Common myeloid progenitor, CD34-positive (primary cell): ENCODE measurements around the gene TBC1D1.
A peak's percentile ranks its signal among the peaks of the same experiment; 100 is the strongest.

Experiments
- CTCF ChIA-PET: fragments of 350-600 bp; sonication (Branson Sonifier 250); formaldehyde crosslinking; loops from one replicate; lab custom pipeline; 2021; ENCODE audit warnings: antibody characterized with exemption; lab: Charles Lee
- POLR2A ChIA-PET: fragments of 350-600 bp; sonication (Branson Sonifier 250); formaldehyde crosslinking; loops from one replicate; lab custom pipeline; 2021; ENCODE audit warnings: antibody characterized with exemption; lab: Charles Lee
- DNase-seq, 3 donors: peaks; one replicate each; pipeline versions ENCODE4 v3.0.0 to v3.0.0-alpha.2; 2013
- H3K27ac ChIP-seq, 2 experiments: 1 replicate in 1 of 2; 2 replicates in 1 of 2; pipeline ENCODE4 v1.7.0; 2013; ENCODE audit warnings: inconsistent platforms in 2 of 2, low read length in 2 of 2, mild to moderate bottlenecking in 2 of 2, low read depth in 1 of 2, moderate library complexity in 1 of 2; ENCODE audit not compliant: severe bottlenecking in 2 of 2, insufficient read depth in 1 of 2, poor library complexity in 1 of 2
- H3K27me3 ChIP-seq, 5 experiments: replicated peaks in 2 of 5; 1 replicate in 3 of 5; 2 replicates in 2 of 5; pipeline versions ENCODE4 v1.6.1 to v1.7.0; 2013; ENCODE audit warnings: low read length in 4 of 5, mild to moderate bottlenecking in 2 of 5, moderate library complexity in 2 of 5, inconsistent platforms in 1 of 5; ENCODE audit not compliant: insufficient read depth in 5 of 5, control insufficient read depth in 4 of 5
- H3K36me3 ChIP-seq, 4 experiments: 1 replicate in 2 of 4; 2 replicates in 2 of 4; pipeline versions ENCODE4 v1.6.1 to v1.7.0; 2013; ENCODE audit warnings: low read length in 3 of 4, control low read depth in 1 of 4, mild to moderate bottlenecking in 1 of 4; ENCODE audit not compliant: control insufficient read depth in 4 of 4, insufficient read depth in 4 of 4
- H3K4me1 ChIP-seq, 4 experiments: 1 replicate in 3 of 4; 2 replicates in 1 of 4; pipeline versions ENCODE4 v1.6.1 to v1.7.1; 2013; ENCODE audit warnings: low read length in 3 of 4, mild to moderate bottlenecking in 3 of 4, control low read depth in 1 of 4, inconsistent platforms in 1 of 4, moderate library complexity in 1 of 4; ENCODE audit not compliant: control insufficient read depth in 4 of 4, insufficient read depth in 4 of 4; ENCODE audit errors: control extremely low read depth in 1 of 4
- H3K4me3 ChIP-seq, 7 experiments: 1 replicate in 4 of 7; 2 replicates in 3 of 7; pipeline versions ENCODE4 v1.5.1 to v1.7.0; 2013; ENCODE audit warnings: mild to moderate bottlenecking in 7 of 7, low read length in 6 of 7, moderate library complexity in 6 of 7, inconsistent platforms in 2 of 7, low read depth in 2 of 7, control low read depth in 1 of 7; ENCODE audit not compliant: insufficient read depth in 4 of 7, control insufficient read depth in 1 of 7; ENCODE audit errors: extremely low read depth in 1 of 7
- H3K9me3 ChIP-seq, 5 experiments: 1 replicate in 4 of 5; 2 replicates in 1 of 5; pipeline versions ENCODE4 v1.6.1 to v1.7.1; 2013; ENCODE audit warnings: low read length in 4 of 5, mild to moderate bottlenecking in 2 of 5, inconsistent platforms in 1 of 5, low read depth in 1 of 5, moderate library complexity in 1 of 5; ENCODE audit not compliant: control insufficient read depth in 4 of 5, insufficient read depth in 2 of 5; ENCODE audit errors: control extremely low read depth in 1 of 5
- WGBS: methylation state at CpG from one replicate; pipeline ENCODE4 v1.1.5; 2013; ENCODE audit not compliant: insufficient coverage; 5-methylcytosine and 5-hydroxymethylcytosine counted together

Gene TBC1D1

GRCh38 chr4:38062088-38062775 lies 171.3 kb downstream of the TBC1D1 start:
- H3K4me3 ChIP-seq, result peak overlapping the region in 5 of 7 experiments; percentile 15 to 75 (median 47)
- H3K27ac ChIP-seq, result no peak overlapping the region
- 7% methylated on average over 4 of the region's 11 CpGs for WGBS
- POLR2A ChIA-PET, result no interaction called here
- H3K36me3 ChIP-seq, result peaks cover 10 to 33% (median 14%) of the 10 kb centered on the region in 4 experiments
- DNase-seq, result peak; percentile 67 to 78 (median 71)
- H3K27me3 ChIP-seq, result no peaks in the 10 kb centered on the region
- CTCF ChIA-PET, result interaction anchor here (0.6 to 8.0 kb wide), 13 partner anchors 11 to 673 kb away, joined by 3 to 47 read pairs (median 4); no protein-coding TSS in a partner anchor
- H3K4me1 ChIP-seq, result peaks cover 0 to 4% (median 0%) of the 10 kb centered on the region in 4 experiments
- no peaks in the 10 kb centered on the region for H3K9me3 ChIP-seq

GRCh38 chr4:38062776-38063097 lies 171.9 kb downstream of the TBC1D1 start:
- ChIA-PET CTCF (interaction anchor here (0.6 to 8.0 kb wide), 14 partner anchors 11 to 672 kb away, joined by 3 to 47 read pairs (median 4); no protein-coding TSS in a partner anchor), POLR2A (interaction anchor here (0.5 kb wide), 1 partner anchor 248 kb away, joined by 4 read pairs; no protein-coding TSS in a partner anchor)
- Histone ChIP-seq H3K36me3 (peaks cover 10 to 33% (median 13%) of the 10 kb centered on the region in 4 experiments), H3K4me3 (peak overlapping the region in 1 of 7 experiments; percentile 75), H3K4me1 (peaks cover 0 to 4% (median under 1%) of the 10 kb centered on the region in 4 experiments), H3K27me3 (no peaks in the 10 kb centered on the region), H3K9me3 (no peaks in the 10 kb centered on the region), H3K27ac (no peak overlapping the region)
- no peak for DNase-seq
- 93% methylated on average over 3 of the region's 4 CpGs for WGBS

- H3K36me3 ChIP-seq, result peaks cover 5 to 26% (median 13%) of the 10 kb centered on the region in 4 experiments
- DNase-seq, result no peak
- no peak overlapping the region for H3K27ac ChIP-seq
- no peak overlapping the region for H3K4me3 ChIP-seq
- CTCF ChIA-PET, result interaction anchor here (1.4 to 8.0 kb wide), 3 partner anchors 112 to 717 kb away, joined by 4 to 47 read pairs (median 5); partner anchors contain the start of gene TLR10
- H3K9me3 ChIP-seq, result no peaks in the 10 kb centered on the region
- H3K4me1 ChIP-seq, result peaks cover 8 to 21% (median 12%) of the 10 kb centered on the region in 4 experiments
- POLR2A ChIA-PET, result no interaction called here
- WGBS, result 95% methylated on average over 4 of the region's 5 CpGs
- H3K27me3 ChIP-seq, result no peaks in the 10 kb centered on the region
Measured at GRCh38 chr4:38065176-38065575, 174.3 kb downstream of the TBC1D1 start.

GRCh38 chr4:38065900-38066299 lies 175.0 kb downstream of the TBC1D1 start:
- ChIA-PET POLR2A (no interaction called here), CTCF (interaction anchor here (1.2 to 8.0 kb wide), 4 partner anchors 10 to 664 kb away, joined by 4 to 47 read pairs (median 6); no protein-coding TSS in a partner anchor)
- Histone ChIP-seq H3K36me3 (peaks cover 3 to 27% (median 7%) of the 10 kb centered on the region in 4 experiments), H3K27ac (no peak overlapping the region), H3K9me3 (no peaks in the 10 kb centered on the region), H3K27me3 (no peaks in the 10 kb centered on the region), H3K4me1 (peaks cover 8 to 21% (median 12%) of the 10 kb centered on the region in 4 experiments), H3K4me3 (no peak overlapping the region)
- DNase-seq, result no peak
- WGBS, result 98% methylated on average over 4 of the region's 5 CpGs

GRCh38 chr4:38067499-38067898 lies 176.6 kb downstream of the TBC1D1 start:
- Histone ChIP-seq H3K9me3 (no peaks in the 10 kb centered on the region), H3K4me1 (peaks cover 8 to 24% (median 17%) of the 10 kb centered on the region in 4 experiments), H3K27me3 (no peaks in the 10 kb centered on the region), H3K4me3 (no peak overlapping the region), H3K27ac (no peak overlapping the region), H3K36me3 (peaks cover 3 to 27% (median 7%) of the 10 kb centered on the region in 4 experiments)
- POLR2A ChIA-PET, result no interaction called here
- no peak for DNase-seq
- 82% methylated on average over 7 of the region's 7 CpGs for WGBS
- CTCF ChIA-PET, result interaction anchor here (1.0 to 8.0 kb wide), 7 partner anchors 28 to 662 kb away, joined by 3 to 61 read pairs (median 16); no protein-coding TSS in a partner anchor

GRCh38 chr4:38068107-38068506 lies 177.2 kb downstream of the TBC1D1 start:
- Histone ChIP-seq H3K4me3 (no peak overlapping the region), H3K36me3 (peaks cover 1 to 27% (median 6%) of the 10 kb centered on the region in 4 experiments), H3K27ac (no peak overlapping the region), H3K27me3 (no peaks in the 10 kb centered on the region), H3K4me1 (peaks cover 8 to 24% (median 16%) of the 10 kb centered on the region in 4 experiments), H3K9me3 (no peaks in the 10 kb centered on the region)
- ChIA-PET POLR2A (no interaction called here), CTCF (interaction anchor here (1.0 to 5.0 kb wide), 16 partner anchors 8 to 675 kb away, joined by 3 to 61 read pairs (median 7); no protein-coding TSS in a partner anchor)
- no peak for DNase-seq
- WGBS, result 77% methylated on average over 5 of the region's 7 CpGs
